ENCODE results near the gene CAMK4. TPM values are rescaled to one million over a fixed set of nuclear protein-coding genes. Genes with fewer than 3 reads are reported as not detected.

CAMK4 gene
- total and polyA plus RNA-seq, 2 donors (not counting 3 experiments of a cell fraction or from before 2014, with no cell fraction given): 2.2 to 5.4 TPM

DNA sequence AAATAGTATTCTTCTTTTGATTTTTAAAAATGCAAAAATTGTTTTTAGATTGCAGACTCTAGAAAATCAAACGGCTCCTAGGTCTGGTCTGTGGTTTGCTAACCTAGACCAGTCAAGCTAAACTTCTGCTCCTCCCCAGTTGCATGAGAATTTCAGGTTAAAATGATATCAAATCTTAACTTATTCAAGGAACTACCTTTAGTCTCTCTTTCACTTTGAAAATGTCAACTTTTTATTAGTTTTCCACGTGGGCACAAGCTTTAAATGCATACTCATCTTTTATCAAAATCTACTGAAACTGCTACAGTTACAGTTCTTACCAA is 8.8 kb downstream of the CAMK4 start:
- Histone ChIP-seq H3K27ac (ENCODE audit: insufficient read depth, low read depth, low read length) (no peak overlapping the region), H3K27me3 (ENCODE audit: control insufficient read depth in 2 of 2, insufficient read depth in 2 of 2, low read length in 2 of 2) (no peaks in the 10 kb centered on the region), H3K9me1 (replicated peaks; ENCODE audit: control insufficient read depth, extremely low read depth, insufficient read depth, low read length) (no peaks in the 10 kb centered on the region), H3K4me3 (replicated peaks in 1 of 3; ENCODE audit: insufficient read depth in 1 of 3, low read depth in 1 of 3, low read length in 3 of 3) (no peak overlapping the region), H3K4me1 (ENCODE audit: control insufficient read depth, extremely low read depth, insufficient read depth, low read length) (peaks cover 11% of the 10 kb centered on the region), H2AFZ (ENCODE audit: low read depth, low read length) (no peak overlapping the region), H4K20me1 (replicated peaks; ENCODE audit: control insufficient read depth, extremely low read depth, insufficient read depth, low read length) (no peaks in the 10 kb centered on the region), H3K79me2 (ENCODE audit: control insufficient read depth, insufficient read depth, low read length) (no peaks in the 10 kb centered on the region), H3K9me3 (replicated peaks; ENCODE audit: control insufficient read depth, insufficient read depth, low read length) (no peaks in the 10 kb centered on the region), H3K4me2 (ENCODE audit: insufficient read depth, low read length) (no peak overlapping the region), H3K36me3 (ENCODE audit: control insufficient read depth in 2 of 2, extremely low read depth in 1 of 2, insufficient read depth in 2 of 2, low read length in 2 of 2) (no peaks in the 10 kb centered on the region), H3K9ac (replicated peaks; ENCODE audit: extremely low read depth, insufficient read depth, low read length) (no peak overlapping the region)
- ChIA-PET CTCF (no interaction called here), POLR2A (no interaction called here)
- intact Hi-C loops (cut with micrococcal nuclease): no loop called here
- dilution Hi-C loops (cut with MboI; ENCODE audit: extremely low pct_ligation_motif_present, low sequenced_read_pairs): no loop called here
- no peak for TF ChIP-seq EZH2 (IDR thresholded peaks at IDR 0.05; ENCODE audit: borderline replicate concordance, low read depth, low read length, severe bottlenecking)
- no peak for TF ChIP-seq GATA2 (IDR thresholded peaks at IDR 0.05; ENCODE audit: insufficient read depth, insufficient read length, low read depth, low read length)
- TF ChIP-seq, protein P1, sequence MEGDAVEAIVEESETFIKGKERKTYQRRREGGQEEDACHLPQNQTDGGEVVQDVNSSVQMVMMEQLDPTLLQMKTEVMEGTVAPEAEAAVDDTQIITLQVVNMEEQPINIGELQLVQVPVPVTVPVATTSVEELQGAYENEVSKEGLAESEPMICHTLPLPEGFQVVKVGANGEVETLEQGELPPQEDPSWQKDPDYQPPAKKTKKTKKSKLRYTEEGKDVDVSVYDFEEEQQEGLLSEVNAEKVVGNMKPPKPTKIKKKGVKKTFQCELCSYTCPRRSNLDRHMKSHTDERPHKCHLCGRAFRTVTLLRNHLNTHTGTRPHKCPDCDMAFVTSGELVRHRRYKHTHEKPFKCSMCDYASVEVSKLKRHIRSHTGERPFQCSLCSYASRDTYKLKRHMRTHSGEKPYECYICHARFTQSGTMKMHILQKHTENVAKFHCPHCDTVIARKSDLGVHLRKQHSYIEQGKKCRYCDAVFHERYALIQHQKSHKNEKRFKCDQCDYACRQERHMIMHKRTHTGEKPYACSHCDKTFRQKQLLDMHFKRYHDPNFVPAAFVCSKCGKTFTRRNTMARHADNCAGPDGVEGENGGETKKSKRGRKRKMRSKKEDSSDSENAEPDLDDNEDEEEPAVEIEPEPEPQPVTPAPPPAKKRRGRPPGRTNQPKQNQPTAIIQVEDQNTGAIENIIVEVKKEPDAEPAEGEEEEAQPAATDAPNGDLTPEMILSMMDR (IDR thresholded peaks at IDR 0.05; ENCODE audit: extremely low read depth in 1 of 2, insufficient read depth in 1 of 2, low read depth in 1 of 2, low read length in 2 of 2): no peak
- no peak for TF ChIP-seq FOS (IDR thresholded peaks at IDR 0.05; ENCODE audit: borderline replicate concordance, insufficient read depth, low read length)
- no peak for TF ChIP-seq MYC (IDR thresholded peaks at IDR 0.05; ENCODE audit: low read depth, low read length)
- TF ChIP-seq, protein P2, sequence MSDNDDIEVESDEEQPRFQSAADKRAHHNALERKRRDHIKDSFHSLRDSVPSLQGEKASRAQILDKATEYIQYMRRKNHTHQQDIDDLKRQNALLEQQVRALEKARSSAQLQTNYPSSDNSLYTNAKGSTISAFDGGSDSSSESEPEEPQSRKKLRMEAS (IDR thresholded peaks at IDR 0.05; ENCODE audit: insufficient read depth, insufficient read length): no peak
- no peak for TF ChIP-seq POLR2A (IDR thresholded peaks at IDR 0.05; ENCODE audit: low read depth, low read length)
- no peak for TF ChIP-seq POLR2AphosphoS5 (IDR thresholded peaks at IDR 0.05; ENCODE audit: insufficient read depth, low read depth, low read length)
- TF ChIP-seq JUN (IDR thresholded peaks at IDR 0.05; ENCODE audit: borderline replicate concordance, insufficient read depth, insufficient read length, low read depth): no peak
- DNase-seq (ENCODE audit: low read depth, low spot score): no peak
- no TSS peak for BruUV-seq (replicated peaks)
- no peak for FAIRE-seq
